MCF 10A (cell line): ENCODE data around the gene IFRD2. TPM values are rescaled to one million over a fixed set of nuclear protein-coding genes. Genes with fewer than 3 reads are reported as not detected.

Experiments
- BruUV-seq: library from RNA; stranded (reverse); fragments of 400-500 nt; replicated peaks from 2 replicates; lab custom pipeline; 2021; lab: Mats Ljungman, UMichigan
- CTCF ChIA-PET: fragments of 300-600 bp; sonication (Branson Sonifier 250); formaldehyde crosslinking; extraction: SDS; loops from one replicate; lab custom pipeline; 2021; ENCODE audit warnings: antibody characterized with exemption, inconsistent platforms; lab: Yijun Ruan, JAX
- POLR2A ChIA-PET: fragments of 300-600, 350-650 bp; sonication (Branson Sonifier 250); formaldehyde crosslinking; extraction: SDS; loops from one replicate; lab custom pipeline; 2020; ENCODE audit warnings: antibody characterized with exemption, inconsistent platforms; lab: Yijun Ruan, JAX
- DNase-seq: peaks from one replicate; pipeline ENCODE4 v3.0.0-alpha.2; 2018; ENCODE audit not compliant: unreplicated experiment
- H3K27ac Mint-ChIP-seq: one replicate; pipeline ENCODE4 v1.8.0; 2022; ENCODE audit warnings: mild to moderate bottlenecking, low read depth, mixed read lengths; ENCODE audit not compliant: unreplicated experiment
- H3K27me3 Mint-ChIP-seq: one replicate; pipeline ENCODE4 v1.8.0; 2022; ENCODE audit warnings: mixed read lengths; ENCODE audit not compliant: insufficient read depth, unreplicated experiment
- H3K36me3 Mint-ChIP-seq: one replicate; pipeline ENCODE4 v1.8.0; 2022; ENCODE audit warnings: mild to moderate bottlenecking, moderate library complexity, mixed read lengths; ENCODE audit not compliant: insufficient read depth, unreplicated experiment
- H3K4me1 Mint-ChIP-seq: one replicate; pipeline ENCODE4 v1.8.0; 2022; ENCODE audit warnings: mixed read lengths; ENCODE audit not compliant: insufficient read depth, unreplicated experiment
- H3K4me3 Mint-ChIP-seq: one replicate; pipeline ENCODE4 v1.8.0; 2022; ENCODE audit warnings: mild to moderate bottlenecking, moderate library complexity, mixed read lengths; ENCODE audit not compliant: unreplicated experiment
- H3K9me3 Mint-ChIP-seq: one replicate; pipeline ENCODE4 v1.8.0; 2022; ENCODE audit warnings: mixed read lengths; ENCODE audit not compliant: unreplicated experiment
- intact Hi-C: fragments of 100-400 bp; cut with micrococcal nuclease; formaldehyde crosslinking; loops from 2 replicates; pipeline ENCODE4 v1.14.1; 2022
- total RNA-seq: library from RNA; stranded (reverse); gene quantifications from 2 replicates; pipeline ENCODE4 v1.2.3, GENCODE V29; 2022
- TF ChIP-seq, protein P1 (sequence below): fragments of 200-600 bp; IDR thresholded peaks from one replicate; pipeline ENCODE4 v1.8.0; 2022; ENCODE audit warnings: antibody characterized with exemption, mild to moderate bottlenecking; ENCODE audit not compliant: unreplicated experiment

The IFRD2 gene
- total RNA-seq, 1 experiment from 2014 or later: 182 TPM

DNA sequence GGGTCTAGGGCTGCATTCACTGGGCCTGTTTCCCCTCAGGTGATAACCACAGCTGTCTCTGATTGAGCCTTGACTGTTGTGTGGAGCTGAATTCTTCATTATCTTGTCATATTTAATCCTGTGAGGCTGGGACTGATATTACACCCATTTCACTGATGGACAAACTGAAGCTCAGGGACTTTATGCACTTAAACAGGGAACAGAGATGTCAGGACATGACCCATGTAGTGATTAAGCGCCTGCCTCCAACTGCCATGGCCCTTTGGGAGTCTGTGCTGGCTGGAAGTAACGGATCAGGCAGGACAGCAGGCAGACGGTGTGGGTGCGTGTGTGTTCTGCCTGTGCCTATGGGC lies 48.7 kb downstream of the IFRD2 start:
- Mint-ChIP-seq H3K27ac (peak overlapping the region; percentile 91), H3K4me3 (no peak overlapping the region), H3K9me3 (no peaks in the 10 kb centered on the region), H3K27me3 (no peaks in the 10 kb centered on the region), H3K4me1 (peaks cover 54% of the 10 kb centered on the region), H3K36me3 (peaks cover 14% of the 10 kb centered on the region)
- TF ChIP-seq, protein P1, sequence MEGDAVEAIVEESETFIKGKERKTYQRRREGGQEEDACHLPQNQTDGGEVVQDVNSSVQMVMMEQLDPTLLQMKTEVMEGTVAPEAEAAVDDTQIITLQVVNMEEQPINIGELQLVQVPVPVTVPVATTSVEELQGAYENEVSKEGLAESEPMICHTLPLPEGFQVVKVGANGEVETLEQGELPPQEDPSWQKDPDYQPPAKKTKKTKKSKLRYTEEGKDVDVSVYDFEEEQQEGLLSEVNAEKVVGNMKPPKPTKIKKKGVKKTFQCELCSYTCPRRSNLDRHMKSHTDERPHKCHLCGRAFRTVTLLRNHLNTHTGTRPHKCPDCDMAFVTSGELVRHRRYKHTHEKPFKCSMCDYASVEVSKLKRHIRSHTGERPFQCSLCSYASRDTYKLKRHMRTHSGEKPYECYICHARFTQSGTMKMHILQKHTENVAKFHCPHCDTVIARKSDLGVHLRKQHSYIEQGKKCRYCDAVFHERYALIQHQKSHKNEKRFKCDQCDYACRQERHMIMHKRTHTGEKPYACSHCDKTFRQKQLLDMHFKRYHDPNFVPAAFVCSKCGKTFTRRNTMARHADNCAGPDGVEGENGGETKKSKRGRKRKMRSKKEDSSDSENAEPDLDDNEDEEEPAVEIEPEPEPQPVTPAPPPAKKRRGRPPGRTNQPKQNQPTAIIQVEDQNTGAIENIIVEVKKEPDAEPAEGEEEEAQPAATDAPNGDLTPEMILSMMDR: no peak
- POLR2A ChIA-PET: interaction anchor here (0.9 to 2.2 kb wide), 3 partner anchors 17 to 49 kb away, joined by 3 to 5 read pairs (median 5); partner anchors contain the start of gene IFRD2
- CTCF ChIA-PET: interaction anchor here (0.6 to 1.5 kb wide), 6 partner anchors 10 to 123 kb away, joined by 3 to 7 read pairs (median 4); no protein-coding TSS in a partner anchor
- BruUV-seq: no TSS peak
- no peak for DNase-seq
- intact Hi-C loops: no loop called here

DNA sequence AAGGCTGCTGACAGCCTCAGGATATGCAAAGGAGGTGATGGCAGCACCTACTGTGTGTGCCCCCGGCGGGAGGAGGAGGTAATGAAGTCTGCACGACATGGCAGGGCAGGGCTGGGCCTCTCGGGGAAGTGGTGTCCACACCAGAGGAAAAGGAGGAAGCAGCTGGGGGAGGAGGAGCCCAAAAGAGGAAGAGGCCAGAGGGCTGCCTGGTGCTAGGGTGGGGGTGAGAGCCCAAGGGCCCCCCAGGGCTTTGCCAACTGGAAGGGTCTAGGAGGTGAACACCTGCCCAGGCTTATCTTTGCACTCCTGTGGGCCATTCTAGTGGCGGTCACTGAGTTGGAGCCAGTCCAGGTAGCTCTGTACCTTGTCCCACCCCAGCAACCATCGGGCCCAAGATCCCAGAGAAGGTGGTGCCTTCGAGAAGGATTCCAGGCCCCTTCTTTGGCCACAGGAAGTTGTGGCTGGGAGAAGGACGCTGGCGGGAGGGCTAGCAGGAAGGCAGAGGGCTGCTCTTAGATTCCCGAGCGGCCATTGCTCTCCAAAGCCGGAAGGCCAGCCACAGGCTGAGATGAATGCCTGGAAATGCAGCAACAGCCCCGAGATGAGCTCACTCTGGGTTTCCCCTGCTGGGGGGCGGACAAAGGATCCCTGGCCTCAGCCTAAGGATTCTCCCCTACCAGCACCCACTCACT lies 49.2 kb downstream of the IFRD2 start:
- DNase-seq: no peak
- H3K4me1 Mint-ChIP-seq: peaks cover 52% of the 10 kb centered on the region
- POLR2A ChIA-PET: interaction anchor here (2.2 kb wide), 1 partner anchor 49 kb away, joined by 5 read pairs; the partner anchor contains the start of gene IFRD2
- TF ChIP-seq, protein P1: no peak
- peak overlapping the region; percentile 91 for H3K27ac Mint-ChIP-seq
- peaks cover 14% of the 10 kb centered on the region for H3K36me3 Mint-ChIP-seq
- no peak overlapping the region for H3K4me3 Mint-ChIP-seq
- CTCF ChIA-PET: interaction anchor here (0.6 to 1.5 kb wide), 4 partner anchors 14 to 45 kb away, joined by 3 to 7 read pairs (median 5); no protein-coding TSS in a partner anchor
- BruUV-seq: no TSS peak
- H3K27me3 Mint-ChIP-seq: no peaks in the 10 kb centered on the region
- no peaks in the 10 kb centered on the region for H3K9me3 Mint-ChIP-seq
- intact Hi-C loops: no loop called here

DNA sequence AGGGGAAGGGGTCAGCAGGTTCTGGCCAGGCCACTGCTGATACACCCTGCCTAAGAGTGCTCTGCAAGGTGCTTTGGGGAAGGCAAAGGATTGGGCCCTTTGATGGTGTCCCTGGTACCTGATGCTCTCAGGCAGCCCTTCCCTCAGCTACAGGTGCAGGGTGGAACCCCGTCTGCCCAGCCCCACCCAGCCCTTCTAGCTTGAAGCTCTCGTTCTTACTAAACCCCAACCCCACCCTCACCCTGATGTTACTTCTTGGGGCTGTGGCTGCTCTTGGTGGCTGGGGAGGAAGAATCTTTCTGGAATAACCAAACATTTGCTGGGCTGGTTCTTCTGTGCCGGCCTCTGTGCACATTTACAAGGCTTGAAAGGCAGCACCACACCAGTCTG lies 49.9 kb downstream of the IFRD2 start:
- Mint-ChIP-seq H3K27ac (no peak overlapping the region), H3K4me3 (no peak overlapping the region), H3K27me3 (no peaks in the 10 kb centered on the region), H3K9me3 (no peaks in the 10 kb centered on the region), H3K36me3 (peaks cover 14% of the 10 kb centered on the region), H3K4me1 (peaks cover 52% of the 10 kb centered on the region)
- ChIA-PET CTCF (interaction anchor here (0.7 kb wide), 1 partner anchor 72 kb away, joined by 3 read pairs; no protein-coding TSS in a partner anchor), POLR2A (no interaction called here)
- TF ChIP-seq, protein P1: no peak
- no peak for DNase-seq
- BruUV-seq: no TSS peak
- intact Hi-C loops: no loop called here

DNA sequence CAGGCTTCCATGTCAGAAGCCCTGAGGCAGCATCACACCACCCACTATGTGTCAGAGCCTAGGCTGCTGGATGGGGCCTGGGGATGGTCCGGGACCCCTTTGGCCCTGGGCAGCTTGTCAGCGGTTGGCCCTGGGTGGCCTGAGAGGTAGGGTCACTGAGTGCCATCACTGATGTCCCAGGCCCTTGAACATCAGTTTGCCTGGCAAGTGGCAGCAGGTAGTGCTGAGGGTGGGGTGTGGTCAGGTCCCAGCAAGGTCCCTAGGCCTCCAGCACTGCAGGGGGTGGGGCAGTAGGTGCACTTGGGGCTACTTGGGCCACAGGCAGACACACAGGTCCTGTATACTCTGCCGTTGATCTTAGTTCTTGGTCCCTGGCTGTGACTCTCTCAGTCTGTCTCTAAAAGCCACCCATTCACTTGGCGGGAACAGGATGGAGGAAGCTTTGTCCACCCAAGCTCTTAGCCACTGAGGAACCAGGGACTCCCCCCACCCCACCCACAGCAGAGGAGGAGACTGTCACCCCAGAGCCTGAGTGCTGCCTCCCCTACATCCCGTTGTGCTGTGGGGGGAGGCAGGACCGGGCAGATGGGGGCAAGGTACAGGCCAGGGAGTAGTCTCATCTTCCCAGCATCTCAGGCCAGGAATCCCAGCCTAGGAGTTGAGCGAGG lies 50.4 kb downstream of the IFRD2 start:
- no TSS peak for BruUV-seq
- TF ChIP-seq, protein P1: no peak
- ChIA-PET CTCF (interaction anchor here (0.6 to 2.4 kb wide), 6 partner anchors 9 to 285 kb away, joined by 3 to 12 read pairs (median 3); no protein-coding TSS in a partner anchor), POLR2A (no interaction called here)
- DNase-seq: no peak
- Mint-ChIP-seq H3K9me3 (no peaks in the 10 kb centered on the region), H3K36me3 (peaks cover 14% of the 10 kb centered on the region), H3K4me1 (peaks cover 52% of the 10 kb centered on the region), H3K4me3 (no peak overlapping the region), H3K27ac (peak overlapping the region; percentile 46), H3K27me3 (no peaks in the 10 kb centered on the region)
- intact Hi-C loops: no loop called here
